Activated CD4-positive, alpha-beta T cell treated with anti-CD3 and anti-CD28 coated beads, Interleukin-2, Interleukin-6, amounts not matched to agents 100 ng/mL and 50 ng/mL, durations not matched to agents 16 hours and 8 hours (primary cell): ENCODE data around the gene ARRB1.

ENCODE experiments used
- DNase-seq: peaks from one replicate; pipeline ENCODE4 v3.0.0-alpha.2; 2020

ARRB1 gene

DNA sequence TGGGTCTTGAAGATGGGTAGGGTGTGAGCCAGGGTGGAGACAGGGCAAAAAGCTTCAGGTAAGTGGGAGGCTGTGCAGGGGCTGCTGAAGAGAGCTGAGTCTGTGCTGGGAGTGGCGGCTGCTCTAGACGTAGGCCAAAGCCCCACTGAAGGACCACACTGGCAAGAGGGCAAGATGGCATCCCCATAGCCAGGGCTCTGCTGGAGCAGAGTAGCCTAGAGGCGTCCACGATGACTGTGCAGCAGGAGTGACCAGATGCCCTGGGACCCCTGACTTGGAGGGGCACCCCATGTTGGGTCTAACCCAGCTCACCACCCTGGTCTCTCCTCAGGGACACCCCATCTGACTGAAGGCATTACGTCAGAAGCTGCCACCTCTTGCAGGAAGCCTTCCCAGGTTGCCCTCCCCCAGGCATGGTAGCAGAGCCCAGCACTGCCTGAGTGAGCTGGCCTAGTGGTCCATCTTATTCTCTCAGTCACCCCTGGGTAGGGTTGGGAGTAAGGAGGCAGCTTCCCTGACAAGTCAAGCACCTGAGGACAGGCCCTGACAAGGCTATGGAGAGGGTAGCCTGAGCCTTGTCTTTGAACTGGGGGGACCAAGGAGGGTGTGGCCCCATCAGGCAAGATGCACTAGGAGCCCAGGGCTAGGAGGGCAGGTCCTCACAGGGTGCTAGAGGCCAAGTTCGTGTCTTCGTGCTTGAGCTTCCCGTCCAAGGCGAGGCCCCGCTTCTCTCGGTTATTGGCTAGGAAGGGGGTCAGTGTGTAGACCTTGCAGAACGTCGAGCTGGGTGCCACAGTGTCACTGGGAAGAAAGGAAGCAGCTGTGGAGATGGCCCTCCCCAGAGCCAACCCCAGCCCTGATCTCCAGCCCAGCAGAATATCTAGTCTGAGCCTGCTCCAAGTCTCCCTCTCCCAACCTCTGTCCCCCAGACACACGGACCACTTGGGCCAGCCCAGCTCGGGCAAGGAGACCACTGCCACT, 77.8 kb downstream of the ARRB1 start:
- DNase-seq = no peak

DNA sequence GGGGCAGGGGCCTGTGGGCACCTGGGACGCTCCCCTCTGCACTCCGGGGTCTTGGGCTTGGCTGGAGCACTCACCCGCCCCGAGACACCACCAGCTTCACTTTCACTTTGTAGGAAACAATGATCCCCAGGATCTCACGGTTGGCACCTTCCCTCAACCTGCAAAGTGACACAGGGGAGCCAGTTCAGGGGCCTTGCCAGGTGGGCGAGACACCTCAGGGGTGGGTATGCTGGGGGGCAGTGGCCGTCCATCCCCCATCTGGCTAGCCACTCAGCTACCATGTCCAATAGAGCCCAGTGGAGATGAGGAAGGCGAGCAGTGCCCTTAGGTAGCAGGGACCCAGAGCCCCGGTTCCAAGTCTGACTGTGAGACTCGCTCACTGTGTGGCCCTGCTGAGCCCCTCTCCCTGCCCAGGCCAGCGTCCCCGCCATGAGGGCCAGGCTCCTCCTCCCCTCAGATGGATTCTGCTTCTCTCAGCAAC, 78.6 kb downstream of the ARRB1 start:
- no peak for DNase-seq

DNA sequence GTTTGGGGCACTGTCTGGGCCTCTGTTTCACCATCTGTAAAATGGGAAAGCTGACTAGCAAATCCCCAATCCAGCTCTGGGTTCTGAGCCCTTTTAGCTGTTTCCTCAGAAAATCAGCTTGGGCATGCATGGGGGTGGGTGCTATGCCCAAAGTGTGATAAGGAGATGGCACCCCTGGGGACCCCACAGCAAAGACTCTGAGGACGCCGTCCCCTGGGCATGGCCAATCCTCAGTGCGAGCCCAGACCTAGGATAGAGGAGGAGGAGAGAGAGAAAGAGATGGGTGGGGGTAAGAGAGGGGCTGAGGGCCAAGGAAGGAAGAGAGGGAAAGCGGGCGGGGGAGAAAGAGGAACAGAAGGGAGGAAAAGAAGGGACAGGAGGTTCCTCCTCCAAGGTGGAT, 79.1 kb downstream of the ARRB1 start:
- no peak for DNase-seq

DNA sequence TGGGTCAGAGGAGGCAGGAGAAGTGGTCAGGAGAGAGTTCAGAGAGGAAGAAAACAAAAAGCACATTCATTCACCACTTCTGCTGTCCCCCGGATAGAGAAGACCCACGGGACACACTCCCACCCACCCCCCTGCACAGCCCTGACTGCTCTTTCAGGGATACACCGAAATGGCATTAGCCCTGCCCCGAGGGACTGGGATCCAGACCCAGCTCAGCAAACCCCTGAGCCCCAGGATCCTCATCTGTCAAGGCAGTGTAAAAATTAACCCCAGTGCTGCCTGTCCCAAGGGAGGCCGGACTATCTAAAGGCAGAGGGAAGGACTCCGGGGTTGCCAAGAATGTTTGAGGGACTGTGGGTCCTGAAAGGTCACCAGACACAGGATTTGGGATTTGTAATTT, 79.7 kb downstream of the ARRB1 start:
- DNase-seq = no peak

DNA sequence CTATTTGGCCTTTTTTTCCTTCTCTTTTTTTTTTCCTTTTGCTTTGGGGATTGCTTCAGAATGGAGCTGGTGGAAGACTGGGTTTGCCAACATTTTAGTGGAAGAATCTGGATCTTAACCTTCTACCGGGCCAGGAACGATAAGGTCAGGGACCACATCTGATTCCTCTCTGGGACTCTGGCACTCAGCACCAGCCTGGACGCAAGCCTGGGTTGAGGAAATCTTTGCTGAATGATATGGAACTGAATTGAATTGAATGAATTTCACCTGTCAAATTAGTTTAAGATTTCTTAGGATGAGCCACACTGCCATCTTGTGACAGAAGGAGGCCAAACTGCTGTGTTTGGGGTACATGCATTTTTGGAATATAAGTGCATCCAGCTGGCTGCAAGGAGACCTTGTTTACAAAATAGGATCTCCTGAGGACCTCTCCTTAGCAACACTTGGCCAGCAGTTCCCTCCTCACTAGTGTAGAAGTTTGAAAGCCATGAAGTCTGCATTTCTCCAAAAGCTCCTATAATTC, 80.5 kb downstream of the ARRB1 start:
- peak; percentile 14 for DNase-seq

DNA sequence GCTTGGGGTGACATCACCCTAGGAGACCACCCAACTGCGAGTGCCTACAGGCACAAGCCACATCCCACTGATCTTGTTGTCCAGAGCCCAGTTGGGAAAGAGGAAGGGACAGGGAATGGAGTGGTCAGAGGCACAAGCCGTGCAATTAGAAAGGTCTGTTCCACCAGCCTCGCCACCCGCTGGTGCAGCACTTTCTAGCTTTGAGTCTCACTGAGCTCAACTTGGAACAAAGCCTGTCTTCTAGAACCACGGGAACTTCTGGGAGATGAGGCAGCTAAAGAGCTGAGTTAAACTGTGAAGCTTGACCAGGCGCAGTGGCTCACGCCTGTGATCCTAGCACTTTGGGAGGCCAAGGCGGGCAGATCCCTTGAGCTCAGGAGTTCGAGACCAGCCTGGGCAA, 81.6 kb downstream of the ARRB1 start:
- DNase-seq = no peak

DNA sequence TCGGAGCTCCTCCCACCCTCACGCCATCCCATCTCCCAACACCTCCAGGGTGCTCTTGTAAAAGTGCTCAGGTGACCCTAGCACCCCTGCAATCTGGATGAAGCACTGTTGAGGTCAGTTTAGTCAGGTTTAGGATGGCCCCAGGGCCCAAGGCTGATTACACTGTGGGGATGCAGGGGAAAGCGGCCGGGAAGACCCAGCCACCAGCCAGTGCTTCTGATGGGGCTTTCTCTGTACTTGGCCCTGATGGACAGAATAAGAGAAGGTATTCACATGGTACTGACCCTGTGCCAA, 82.1 kb downstream of the ARRB1 start:
- no peak for DNase-seq

DNA sequence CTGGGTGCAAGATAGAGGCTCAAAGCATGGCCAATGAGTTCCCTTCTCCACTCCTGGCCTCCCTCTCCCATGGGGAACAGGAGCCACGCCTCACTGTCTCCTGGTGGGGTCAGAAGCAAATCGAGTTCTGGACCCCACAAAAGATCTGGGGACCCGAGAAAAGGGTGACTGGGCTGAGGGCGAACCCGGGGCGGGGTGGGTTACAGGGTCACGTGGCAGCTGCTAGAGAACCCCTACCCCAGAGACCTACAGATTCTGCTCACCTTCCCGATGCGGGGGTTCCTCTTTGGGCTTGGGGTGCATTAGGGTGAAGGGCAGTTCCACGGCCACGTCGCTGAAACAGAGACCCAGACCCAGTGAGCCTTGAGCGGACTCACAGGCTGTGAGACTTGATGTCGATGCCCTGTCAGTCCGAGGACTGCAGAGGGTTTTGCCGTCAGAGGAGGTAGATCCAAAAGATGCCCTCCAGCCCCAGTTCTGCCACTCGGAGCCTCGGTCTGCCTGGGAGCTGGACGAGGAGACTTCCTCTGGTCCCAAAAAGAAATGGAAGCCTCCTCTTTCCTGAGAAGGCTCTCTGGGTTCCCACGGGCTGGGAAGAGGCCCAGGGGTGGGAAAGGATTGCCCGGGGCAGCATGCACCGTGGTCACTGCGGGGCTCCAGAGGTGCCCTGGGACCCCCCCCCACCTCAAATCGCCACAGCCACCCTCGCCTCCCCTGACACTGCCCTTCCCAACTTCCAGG, 82.7 kb downstream of the ARRB1 start:
- no peak for DNase-seq

DNA sequence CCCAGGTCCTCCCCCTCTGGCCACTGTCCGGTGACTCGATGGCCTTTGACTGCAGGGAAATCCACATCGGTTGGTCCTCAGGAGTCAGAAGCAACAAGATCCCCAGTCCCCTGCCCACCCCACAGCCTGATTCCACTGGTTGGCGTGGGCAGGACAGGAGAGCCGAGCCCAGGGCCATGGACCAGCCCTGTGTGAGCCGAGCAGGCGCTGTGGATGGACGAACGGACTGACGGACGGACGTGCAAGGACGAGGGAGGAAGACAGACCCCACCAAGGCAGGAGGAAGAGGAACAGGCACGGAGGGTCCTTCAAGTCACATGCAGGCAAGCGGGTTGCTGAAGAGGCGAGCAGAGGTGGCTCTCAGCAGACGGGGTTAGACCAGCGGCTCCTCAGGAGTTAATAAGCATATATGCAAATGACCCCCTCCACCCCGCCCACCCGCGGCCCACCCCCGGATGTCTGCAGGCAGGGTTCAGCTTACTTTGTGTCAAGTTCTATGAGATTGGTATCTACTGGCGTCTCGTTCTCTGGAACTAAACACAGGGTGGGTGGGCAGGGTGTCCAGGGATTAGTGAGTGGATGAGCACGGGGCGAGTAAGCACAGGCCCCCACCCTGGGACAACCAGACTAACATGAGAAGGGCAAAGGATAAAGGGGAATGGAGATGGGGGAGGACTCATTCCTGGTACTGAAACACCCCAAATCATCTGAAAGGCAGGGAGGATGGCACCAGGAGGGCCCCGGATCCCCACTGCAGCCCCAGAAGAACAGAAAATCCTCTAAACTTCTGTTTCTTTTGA, 84.1 kb downstream of the ARRB1 start:
- no peak for DNase-seq

DNA sequence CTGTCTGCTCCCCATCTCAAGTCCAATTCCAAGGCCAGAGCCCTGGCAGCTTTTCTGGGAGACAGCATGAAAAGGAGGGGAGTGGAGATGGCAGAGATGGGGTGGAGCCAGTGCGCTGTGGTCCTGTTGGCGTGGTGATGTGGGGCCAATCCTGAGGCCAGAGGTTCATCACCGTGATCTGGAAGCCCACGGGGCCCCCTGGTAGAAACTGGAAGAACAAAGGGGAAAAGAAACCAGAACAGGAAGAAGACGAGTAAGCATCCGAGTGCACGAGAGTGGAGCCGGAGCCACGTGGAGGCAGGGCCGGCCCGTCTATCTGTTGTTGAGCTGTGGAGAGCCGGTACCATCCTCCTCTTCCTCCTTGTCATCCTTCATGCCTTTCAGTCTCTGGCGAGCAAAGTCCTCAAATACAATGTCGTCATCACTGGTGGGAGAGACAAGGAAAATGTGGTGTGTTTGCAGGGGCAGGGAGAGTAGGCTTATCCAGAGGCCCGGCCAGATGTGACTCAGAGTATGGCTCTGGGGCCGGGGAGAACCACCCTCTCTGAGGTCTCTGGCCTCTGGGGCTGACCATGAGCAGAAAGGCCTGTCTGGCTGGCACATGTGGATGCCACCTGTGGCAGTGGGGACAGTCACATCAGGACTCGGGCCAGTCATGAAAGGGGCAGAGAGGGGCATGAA, 85.5 kb downstream of the ARRB1 start:
- no peak for DNase-seq

DNA sequence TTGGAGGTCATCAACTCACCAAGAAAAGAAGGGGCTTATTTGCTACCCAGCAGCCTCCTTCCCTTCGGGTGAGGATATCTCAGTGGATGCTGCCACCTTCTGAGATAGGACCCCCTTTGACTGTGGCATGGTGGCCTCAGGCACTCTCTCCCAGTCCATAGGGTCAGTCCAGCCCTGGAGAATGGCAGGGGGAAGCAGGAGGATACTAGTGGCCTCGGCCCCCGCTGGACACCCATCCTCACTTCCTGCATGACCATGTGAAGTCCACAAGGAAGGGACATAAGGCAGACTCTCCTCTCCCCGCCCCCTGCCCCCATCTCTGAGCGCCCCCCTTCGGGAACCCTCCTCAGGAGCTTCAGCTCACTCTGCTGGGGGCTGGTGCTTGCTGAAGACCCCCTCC, 86.5 kb downstream of the ARRB1 start:
- DNase-seq = no peak

DNA sequence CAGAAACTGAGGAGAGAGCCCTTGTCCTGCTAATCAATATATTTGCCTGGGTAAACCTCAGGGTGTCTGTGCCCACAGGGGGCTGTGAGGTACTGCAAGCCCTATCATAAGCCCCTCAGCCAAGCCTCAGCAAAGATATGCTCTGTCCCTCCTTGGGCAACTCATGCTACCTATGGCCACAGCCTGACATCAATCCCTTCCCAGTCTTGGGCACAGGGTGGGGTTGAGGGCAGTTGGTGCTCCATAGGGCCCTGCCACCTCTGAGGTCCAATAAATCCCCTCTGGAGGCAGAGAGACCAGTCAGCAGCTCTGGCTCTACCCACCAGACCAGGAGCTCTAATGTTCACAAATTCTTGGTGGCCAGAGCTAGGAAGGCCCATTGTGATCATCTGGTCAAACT, 87.1 kb downstream of the ARRB1 start:
- no peak for DNase-seq

DNA sequence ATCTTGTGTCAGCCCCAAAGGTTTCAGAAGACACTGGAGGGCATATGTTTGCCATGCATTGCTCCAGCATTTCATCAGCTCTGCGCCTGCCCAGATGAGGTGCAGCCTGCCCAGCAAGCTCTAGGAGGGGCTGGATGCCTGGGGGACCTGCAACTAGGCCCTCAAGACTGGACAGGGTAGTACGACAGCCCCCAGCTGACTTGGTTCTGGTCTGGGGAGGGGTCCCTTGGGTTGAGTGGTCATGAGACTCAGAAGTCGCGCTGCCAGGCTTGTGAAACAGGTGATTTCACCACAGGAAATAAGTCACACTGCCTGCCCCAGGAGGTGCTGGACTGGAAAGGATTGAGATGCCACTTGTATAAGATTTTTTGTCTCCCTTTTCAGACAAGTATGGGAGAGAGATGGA, 87.5 kb downstream of the ARRB1 start:
- peak; percentile 26 for DNase-seq

DNA sequence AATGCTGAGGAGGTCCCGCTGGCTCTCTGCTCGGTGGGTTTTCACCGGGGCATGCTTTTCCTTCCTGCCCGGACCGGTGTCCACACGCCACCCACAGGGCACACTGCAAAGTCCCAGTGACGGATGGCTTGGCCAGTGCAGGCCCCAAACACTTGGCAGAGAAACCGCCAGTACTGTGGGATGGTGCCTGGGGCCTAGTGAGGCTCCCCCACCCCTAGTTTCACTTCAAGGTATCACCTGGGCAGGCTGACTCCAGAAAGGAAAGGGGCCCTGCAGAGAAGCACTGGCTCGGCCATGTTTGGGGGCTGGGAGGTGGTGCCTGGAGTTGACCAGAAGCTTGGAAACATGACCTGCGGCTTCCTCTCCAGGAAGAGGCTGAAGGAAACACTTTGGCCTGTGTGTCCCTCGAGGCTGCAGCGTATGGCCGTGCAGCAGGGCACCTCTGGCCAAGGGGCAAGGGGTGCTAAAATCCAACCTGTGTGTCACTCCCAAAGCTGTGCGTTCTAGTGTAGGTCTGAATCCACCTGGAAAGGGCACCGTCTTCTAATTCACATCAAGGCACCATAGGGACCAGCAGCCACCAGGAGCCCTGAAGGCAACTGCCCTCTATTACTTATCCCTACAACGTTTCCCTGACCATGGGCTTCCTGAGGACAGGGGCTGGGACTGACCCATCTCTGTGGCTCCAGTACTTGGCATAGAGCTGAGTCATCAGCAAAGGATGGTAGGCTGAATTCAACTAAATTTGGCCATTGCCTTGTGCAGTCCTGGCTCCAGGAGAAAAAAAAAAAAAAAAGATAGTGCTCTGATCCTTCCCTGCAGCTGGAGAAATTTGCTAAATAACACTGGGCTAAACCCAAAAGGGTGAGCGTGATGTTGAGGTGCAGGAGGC, 88.3 kb downstream of the ARRB1 start:
- DNase-seq = no peak

DNA sequence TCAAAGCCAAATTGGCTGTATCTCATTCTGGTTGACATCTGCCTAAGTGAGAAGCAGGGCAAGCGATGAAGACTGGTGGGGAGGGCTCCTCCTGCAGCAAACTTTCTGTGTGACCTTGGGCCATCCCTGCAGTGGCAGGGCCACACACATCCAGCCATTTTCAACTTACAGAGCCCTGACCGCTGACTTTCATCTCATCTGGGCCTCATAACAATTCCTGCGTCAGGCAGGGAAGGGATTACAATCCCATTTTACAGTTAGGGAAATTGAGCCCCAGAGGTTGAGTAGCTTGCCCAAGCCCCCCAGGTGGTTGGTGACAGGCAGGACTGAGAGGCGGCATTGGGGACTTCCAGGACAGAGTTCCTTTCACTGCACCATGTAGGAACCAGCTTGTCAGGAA, 89.0 kb downstream of the ARRB1 start:
- DNase-seq = no peak

DNA sequence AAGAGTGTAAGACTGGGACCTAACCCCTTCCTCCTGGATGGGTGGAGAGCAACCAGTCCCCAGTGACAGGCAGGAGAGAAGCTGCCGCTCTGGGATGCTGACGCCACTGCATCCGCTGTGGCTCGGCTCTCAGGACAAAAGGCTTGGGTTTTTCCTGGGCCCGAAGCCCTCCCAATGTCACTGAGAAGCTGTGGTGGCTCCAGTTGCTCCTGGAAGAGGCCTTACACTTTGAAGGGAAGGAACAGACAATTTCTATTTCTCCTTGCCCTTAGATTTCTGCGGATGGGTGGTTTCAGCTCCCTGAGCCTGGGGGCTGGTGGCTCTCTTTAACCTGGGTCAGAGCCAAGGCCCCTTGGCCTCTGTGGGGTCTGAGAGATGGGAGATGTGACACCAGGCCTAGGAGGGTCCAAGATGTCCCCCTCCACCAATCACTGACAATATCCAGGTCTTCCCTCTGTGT, 89.5 kb downstream of the ARRB1 start:
- no peak for DNase-seq

DNA sequence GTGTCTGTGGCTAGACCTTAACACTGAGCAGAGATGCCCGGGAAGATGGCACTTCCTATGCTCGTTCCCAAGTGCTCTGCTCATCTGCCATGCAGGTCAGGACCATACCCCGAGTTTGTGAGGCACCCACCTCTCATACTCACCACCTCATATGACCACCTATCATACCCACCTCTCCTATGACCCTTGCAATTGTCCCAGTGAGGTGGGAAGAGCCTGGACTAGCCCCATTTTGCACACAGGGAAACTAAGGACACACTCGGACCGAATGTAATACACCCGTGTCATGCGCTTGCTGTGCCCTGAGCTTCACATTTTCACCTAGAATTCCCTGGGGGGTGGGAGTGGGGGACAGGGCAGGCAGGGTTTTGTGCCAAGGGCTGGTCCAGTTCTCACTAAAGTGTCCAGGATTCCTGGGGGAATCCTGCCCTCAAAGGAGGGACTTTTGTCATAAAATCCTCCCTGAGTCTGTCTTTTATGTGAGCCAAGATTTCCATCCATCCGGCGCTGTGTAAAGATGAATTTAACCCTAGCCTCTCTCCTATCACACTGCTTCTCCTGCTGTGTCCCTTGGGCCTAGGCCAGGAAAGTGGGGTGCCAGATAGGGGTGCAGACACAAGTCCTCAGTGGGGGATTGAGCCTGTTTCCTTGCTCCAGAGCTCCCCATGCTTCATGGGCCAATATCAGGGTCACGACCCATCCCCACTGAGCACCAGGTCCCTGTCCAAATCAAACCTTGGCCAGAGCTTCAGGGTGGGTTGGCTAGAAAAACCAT, 90.9 kb downstream of the ARRB1 start:
- no peak for DNase-seq

DNA sequence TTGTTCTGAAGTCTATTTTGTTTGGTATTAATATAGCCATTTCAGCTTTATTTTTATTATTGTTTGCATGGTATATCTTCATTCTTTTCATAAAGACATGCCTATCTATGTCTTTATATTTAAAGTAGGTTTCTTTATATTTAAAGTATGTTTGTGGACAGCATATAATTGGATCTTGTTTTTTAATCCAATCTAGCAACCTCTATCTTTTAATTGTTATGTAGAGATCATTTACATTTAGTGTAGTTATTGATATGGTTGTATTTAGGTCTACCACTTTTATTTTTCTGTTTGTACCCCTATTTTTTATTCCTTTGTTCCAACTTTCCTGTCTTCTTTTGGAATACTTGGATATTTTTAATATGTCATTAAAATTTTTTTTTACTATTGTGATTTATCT, 97.1 kb downstream of the ARRB1 start:
- DNase-seq = no peak

DNA sequence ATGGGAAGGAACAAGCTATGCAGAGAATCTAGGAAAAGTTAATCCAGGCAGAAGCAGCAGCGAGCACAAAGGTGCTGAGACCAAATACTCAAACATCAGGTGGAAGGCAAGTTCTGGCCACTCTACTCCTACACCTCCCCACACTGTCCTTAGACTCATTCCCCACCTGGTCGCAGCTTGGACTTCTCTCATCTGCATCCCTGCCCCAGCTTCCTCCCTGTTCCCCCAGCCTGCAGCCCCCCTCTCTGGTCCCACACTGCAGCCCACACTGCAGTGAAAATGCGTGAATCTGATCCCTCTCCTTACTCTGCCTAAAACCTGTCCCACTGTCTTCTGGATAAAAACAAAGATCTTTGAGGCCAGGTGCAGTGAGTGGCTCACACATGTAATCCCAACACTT, 101.8 kb downstream of the ARRB1 start:
- DNase-seq = no peak

DNA sequence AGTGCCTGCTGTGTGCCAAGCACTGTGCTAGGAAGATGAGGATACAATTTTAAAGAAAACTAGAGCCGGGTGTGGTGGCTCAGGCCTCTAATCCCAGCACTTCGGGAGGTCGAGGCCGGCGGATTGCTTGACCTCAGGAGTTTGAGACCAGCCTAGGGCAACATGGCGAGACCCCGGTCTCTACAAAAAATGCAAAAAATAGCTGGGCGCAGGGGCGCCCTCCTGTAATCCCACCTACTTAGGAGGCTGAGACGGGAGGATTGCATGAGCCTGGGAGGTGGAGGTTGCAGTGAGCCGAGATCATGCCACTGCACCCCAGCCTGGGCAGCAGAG, 102.6 kb downstream of the ARRB1 start:
- DNase-seq = no peak
